HG03520 (cell line): Measurements from ENCODE around the gene PPP2R5B.

Experiments
- ATAC-seq: cut with Tn5 transposase; IDR thresholded peaks from one replicate; pipeline ENCODE4 v1.9.1; 2021; ENCODE audit warnings: mild to moderate bottlenecking, moderate library complexity; ENCODE audit not compliant: unreplicated experiment

The PPP2R5B gene

GRCh38 chr11:64906314-64906635 lies 18.2 kb upstream of the PPP2R5B start:
- ATAC-seq = no peak

- ATAC-seq = no peak
These were observed 15.7 kb upstream of the PPP2R5B start for GRCh38 chr11:64908766-64909165.

GRCh38 chr11:64909653-64910343 lies 14.7 kb upstream of the PPP2R5B start:
- ATAC-seq = no peak

- ATAC-seq = no peak
These were observed 13.9 kb upstream of the PPP2R5B start for GRCh38 chr11:64910451-64911093.

- no peak for ATAC-seq
These were observed 13.3 kb upstream of the PPP2R5B start for GRCh38 chr11:64911142-64911541.

- no peak for ATAC-seq
These were observed 12.8 kb upstream of the PPP2R5B start for GRCh38 chr11:64911689-64912088.

- ATAC-seq = no peak
These were observed 11.2 kb upstream of the PPP2R5B start for GRCh38 chr11:64913171-64913727.

GRCh38 chr11:64914123-64914522 lies 10.4 kb upstream of the PPP2R5B start:
- ATAC-seq = no peak

- ATAC-seq = no peak
These were observed 9.1 kb upstream of the PPP2R5B start for GRCh38 chr11:64915376-64915887.

- no peak for ATAC-seq
These were observed 8.3 kb upstream of the PPP2R5B start for GRCh38 chr11:64916040-64916774.

- peak; percentile 87 for ATAC-seq
These were observed 7.5 kb upstream of the PPP2R5B start, which contains the start of gene ATG2A for GRCh38 chr11:64916775-64917662. TSS of gene ATG2A (minus strand) at chr11:64917209. CDS start at chr11:64917135, 74 bp downstream.

- ATAC-seq = no peak
These were observed 6.9 kb upstream of the PPP2R5B start for GRCh38 chr11:64917663-64917995.

GRCh38 chr11:64918017-64918416 lies 6.5 kb upstream of the PPP2R5B start:
- ATAC-seq = no peak

GRCh38 chr11:64919627-64920026 lies 4.9 kb upstream of the PPP2R5B start:
- ATAC-seq = no peak

- no peak for ATAC-seq
These were observed 4.4 kb upstream of the PPP2R5B start for GRCh38 chr11:64920124-64920523.

GRCh38 chr11:64921384-64921783 lies 3.1 kb upstream of the PPP2R5B start:
- no peak for ATAC-seq

- no peak for ATAC-seq
These were observed 1.3 kb upstream of the PPP2R5B start for GRCh38 chr11:64923151-64923661.

GRCh38 chr11:64924910-64925284 lies 408 bp downstream of the PPP2R5B start:
- no peak for ATAC-seq

GRCh38 chr11:64925536-64926436 lies 1.3 kb downstream of the PPP2R5B start:
- no peak for ATAC-seq
